Muscle layer of colon (tissue), 2 donors: ENCODE data around the gene SERPINA1.
"Not testable (repeated sequence)": the region's sequence is repeated elsewhere in the genome, so short reads cannot be mapped to it uniquely, and the experiment has no call there.

ENCODE experiments used
- H3K27ac ChIP-seq: one replicate; pipeline ENCODE4 v1.7.0; 2013; ENCODE audit warnings: low read depth, mild to moderate bottlenecking, low read length, moderate library complexity
- H3K27me3 ChIP-seq, 2 donors: one replicate each; pipeline ENCODE4 v1.7.0; 2013; ENCODE audit warnings: low read length in 2 of 2, mild to moderate bottlenecking in 2 of 2; ENCODE audit not compliant: insufficient read depth in 2 of 2, control insufficient read depth in 1 of 2
- H3K36me3 ChIP-seq: one replicate; pipeline ENCODE4 v1.7.0; 2013; ENCODE audit warnings: mild to moderate bottlenecking, low read length; ENCODE audit not compliant: insufficient read depth
- H3K4me1 ChIP-seq: one replicate; pipeline ENCODE4 v1.7.0; 2013; ENCODE audit warnings: mild to moderate bottlenecking, low read length; ENCODE audit not compliant: insufficient read depth
- H3K4me3 ChIP-seq, 2 donors: one replicate each; pipeline ENCODE4 v1.7.0; 2013; ENCODE audit warnings: low read length in 2 of 2, low read depth in 1 of 2, mild to moderate bottlenecking in 1 of 2, moderate library complexity in 1 of 2
- H3K9ac ChIP-seq: one replicate; pipeline ENCODE4 v1.7.0; 2013; ENCODE audit warnings: low read length
- H3K9me3 ChIP-seq: one replicate; pipeline ENCODE4 v1.7.0; 2013; ENCODE audit warnings: mild to moderate bottlenecking, low read length
- donor health status: abdominal sarcoma.
- donor health status: Adenocarcinoma of cecum.

Gene SERPINA1

GRCh38 chr14:94409430-94409829 lies 21.0 kb upstream of the SERPINA1 start:
- H3K4me1 ChIP-seq, H3K9me3 ChIP-seq, H3K9ac ChIP-seq, H3K36me3 ChIP-seq, H3K4me3 ChIP-seq, H3K27me3 ChIP-seq, H3K27ac ChIP-seq: not testable (repeated sequence)

GRCh38 chr14:94408546-94409095 lies 20.2 kb upstream of the SERPINA1 start:
- no peaks in the 10 kb centered on the region for H3K36me3 ChIP-seq
- no peak overlapping the region for H3K4me3 ChIP-seq
- H3K27me3 ChIP-seq, result no peaks in the 10 kb centered on the region
- no peak overlapping the region for H3K27ac ChIP-seq
- H3K4me1 ChIP-seq, result no peaks in the 10 kb centered on the region
- H3K9me3 ChIP-seq, result peaks cover 4% of the 10 kb centered on the region
- no peak overlapping the region for H3K9ac ChIP-seq

- H3K27me3 ChIP-seq, result no peaks in the 10 kb centered on the region
- no peak overlapping the region for H3K4me3 ChIP-seq
- no peaks in the 10 kb centered on the region for H3K36me3 ChIP-seq
- no peaks in the 10 kb centered on the region for H3K4me1 ChIP-seq
- no peak overlapping the region for H3K9ac ChIP-seq
- peaks cover 4% of the 10 kb centered on the region for H3K9me3 ChIP-seq
- no peak overlapping the region for H3K27ac ChIP-seq
Observed at GRCh38 chr14:94407906-94408305, 19.5 kb upstream of the SERPINA1 start.

GRCh38 chr14:94406910-94407309 lies 18.5 kb upstream of the SERPINA1 start:
- Histone ChIP-seq H3K36me3 (no peaks in the 10 kb centered on the region), H3K27ac (no peak overlapping the region), H3K9me3 (peaks cover 4% of the 10 kb centered on the region), H3K9ac (no peak overlapping the region), H3K4me1 (no peaks in the 10 kb centered on the region), H3K4me3 (no peak overlapping the region), H3K27me3 (no peaks in the 10 kb centered on the region)

- H3K4me1 ChIP-seq, result no peaks in the 10 kb centered on the region
- H3K36me3 ChIP-seq, result no peaks in the 10 kb centered on the region
Observed at GRCh38 chr14:94405486-94405885, 17.1 kb upstream of the SERPINA1 start.

GRCh38 chr14:94404561-94404960 lies 16.2 kb upstream of the SERPINA1 start:
- Histone ChIP-seq H3K36me3 (no peaks in the 10 kb centered on the region), H3K27ac (no peak overlapping the region), H3K4me3 (no peak overlapping the region), H3K9ac (no peak overlapping the region), H3K27me3 (no peaks in the 10 kb centered on the region), H3K9me3 (peaks cover 4% of the 10 kb centered on the region), H3K4me1 (no peaks in the 10 kb centered on the region)

More at GRCh38 chr14:94405486-94405885, 17.1 kb upstream of the SERPINA1 start:
- H3K9ac ChIP-seq, result no peak overlapping the region
- no peak overlapping the region for H3K27ac ChIP-seq
- no peak overlapping the region for H3K4me3 ChIP-seq
- H3K27me3 ChIP-seq, result no peaks in the 10 kb centered on the region
- peaks cover 4% of the 10 kb centered on the region for H3K9me3 ChIP-seq

GRCh38 chr14:94403312-94403932 lies 15.0 kb upstream of the SERPINA1 start:
- H3K4me3 ChIP-seq, result no peak overlapping the region
- no peak overlapping the region for H3K27ac ChIP-seq
- no peaks in the 10 kb centered on the region for H3K27me3 ChIP-seq
- H3K9me3 ChIP-seq, result peaks cover 4% of the 10 kb centered on the region
- no peaks in the 10 kb centered on the region for H3K36me3 ChIP-seq
- no peak overlapping the region for H3K9ac ChIP-seq
- H3K4me1 ChIP-seq, result no peaks in the 10 kb centered on the region

GRCh38 chr14:94401083-94401482 lies 12.7 kb upstream of the SERPINA1 start:
- Histone ChIP-seq H3K27me3 (no peaks in the 10 kb centered on the region), H3K4me1 (no peaks in the 10 kb centered on the region), H3K36me3 (no peaks in the 10 kb centered on the region), H3K27ac (no peak overlapping the region), H3K9ac (no peak overlapping the region), H3K4me3 (no peak overlapping the region), H3K9me3 (no peaks in the 10 kb centered on the region)

- no peak overlapping the region for H3K27ac ChIP-seq
- no peaks in the 10 kb centered on the region for H3K27me3 ChIP-seq
- no peak overlapping the region for H3K4me3 ChIP-seq
- no peak overlapping the region for H3K9ac ChIP-seq
- no peaks in the 10 kb centered on the region for H3K9me3 ChIP-seq
- H3K4me1 ChIP-seq, result no peaks in the 10 kb centered on the region
- no peaks in the 10 kb centered on the region for H3K36me3 ChIP-seq
Observed at GRCh38 chr14:94400422-94400841, 12.0 kb upstream of the SERPINA1 start.

GRCh38 chr14:94398536-94398935 lies 10.1 kb upstream of the SERPINA1 start:
- Histone ChIP-seq H3K9ac (no peak overlapping the region), H3K36me3 (no peaks in the 10 kb centered on the region), H3K4me3 (no peak overlapping the region), H3K9me3 (no peaks in the 10 kb centered on the region), H3K27me3 (no peaks in the 10 kb centered on the region), H3K4me1 (no peaks in the 10 kb centered on the region), H3K27ac (no peak overlapping the region)

- Histone ChIP-seq H3K4me1 (no peaks in the 10 kb centered on the region), H3K4me3 (no peak overlapping the region), H3K36me3 (no peaks in the 10 kb centered on the region), H3K9ac (no peak overlapping the region), H3K9me3 (no peaks in the 10 kb centered on the region), H3K27ac (no peak overlapping the region), H3K27me3 (no peaks in the 10 kb centered on the region)
Observed at GRCh38 chr14:94398182-94398479, 9.7 kb upstream of the SERPINA1 start.
